G401 (cell line): Measurements from ENCODE around the gene PRAMEF8. TPM values are rescaled to one million over a fixed set of nuclear protein-coding genes. Genes with fewer than 3 reads are reported as not detected.

Experiments
- total RNA-seq: library from RNA; depleted of rRNA; stranded (reverse); fragments of >200 nt; shearing (Covaris generic); gene quantifications from 2 replicates; pipeline ENCODE4 v1.2.3, GENCODE V29; 2014; rRNA removed

The PRAMEF8 gene
- total RNA-seq, 1 experiment from 2014 or later: 3.0 TPM

Other genes with a start within 250 kb of the PRAMEF8 start
- not detected in 2 replicates for gene PRAMEF27, start 228.6 kb downstream of the PRAMEF8 start, total RNA-seq
- not detected in 2 replicates for gene HNRNPCL3, start 224.4 kb downstream of the PRAMEF8 start, total RNA-seq
- not detected in 2 replicates for gene PRAMEF25, start 214.4 kb downstream of the PRAMEF8 start, total RNA-seq
- gene HNRNPCL2, start 168.3 kb downstream of the PRAMEF8 start, total RNA-seq: not detected in 2 replicates
- not detected in 2 replicates for gene PRAMEF26, start 129.1 kb downstream of the PRAMEF8 start, total RNA-seq
- not detected in 2 replicates for gene HNRNPCL4, start 119.5 kb downstream of the PRAMEF8 start, total RNA-seq
- not detected in 2 replicates for gene PRAMEF9, start 113.3 kb downstream of the PRAMEF8 start, total RNA-seq
- gene PRAMEF13, start 83.7 kb downstream of the PRAMEF8 start, total RNA-seq: 0.64 TPM in 1 of 2 replicates, not detected in the other
- not detected in 2 replicates for gene PRAMEF18, start 59.0 kb downstream of the PRAMEF8 start, total RNA-seq
- 0.17 TPM in 1 of 2 replicates, not detected in the other for gene PRAMEF5, start 30.9 kb downstream of the PRAMEF8 start, total RNA-seq
- not detected in 2 replicates for gene PRAMEF33, start 18.4 kb upstream of the PRAMEF8 start, total RNA-seq
- 0.12 and 0.24 TPM in 2 replicates for gene PRAMEF15, start 30.4 kb upstream of the PRAMEF8 start, total RNA-seq
- 1.5 TPM in 1 of 2 replicates, not detected in the other for gene PRAMEF14, start 62.0 kb upstream of the PRAMEF8 start, total RNA-seq
- not detected in 2 replicates for gene PRAMEF19, start 86.8 kb upstream of the PRAMEF8 start, total RNA-seq
- not detected in 2 replicates for gene PRAMEF17, start 104.5 kb upstream of the PRAMEF8 start, total RNA-seq
- gene PRAMEF20, start 125.3 kb upstream of the PRAMEF8 start, total RNA-seq: not detected in 2 replicates
- not detected in 2 replicates for gene LRRC38, start 228.9 kb upstream of the PRAMEF8 start, total RNA-seq